GM18867 (cell line): ENCODE data around the gene TRIM17.

ENCODE experiments used
- ATAC-seq: cut with Tn5 transposase; IDR thresholded peaks from one replicate; pipeline ENCODE4 v1.9.1; 2021; ENCODE audit warnings: mild to moderate bottlenecking, moderate library complexity; ENCODE audit not compliant: unreplicated experiment

TRIM17 gene

GRCh38 chr1:228417483-228418203, 982 bp upstream of the TRIM17 start:
- ATAC-seq: no peak

- no peak for ATAC-seq
These were observed 400 bp upstream of the TRIM17 start for GRCh38 chr1:228417061-228417460.

GRCh38 chr1:228415853-228416216, 826 bp downstream of the TRIM17 start:
- ATAC-seq: no peak

- no peak for ATAC-seq
These were observed 1.4 kb downstream of the TRIM17 start for GRCh38 chr1:228415221-228415620.

- ATAC-seq: no peak
These were observed 2.0 kb downstream of the TRIM17 start for GRCh38 chr1:228414511-228415211.

GRCh38 chr1:228413241-228414010, 3.2 kb downstream of the TRIM17 start:
- no peak for ATAC-seq

GRCh38 chr1:228411548-228412430, 4.9 kb downstream of the TRIM17 start:
- ATAC-seq: no peak

- ATAC-seq: no peak
These were observed 5.5 kb downstream of the TRIM17 start for GRCh38 chr1:228411121-228411520.

GRCh38 chr1:228410671-228411070, 6.0 kb downstream of the TRIM17 start:
- no peak for ATAC-seq

- ATAC-seq: no peak
These were observed 6.6 kb downstream of the TRIM17 start for GRCh38 chr1:228410015-228410414.

- ATAC-seq: no peak
These were observed 7.5 kb downstream of the TRIM17 start for GRCh38 chr1:228408869-228409805.

GRCh38 chr1:228408041-228408868, 8.4 kb downstream of the TRIM17 start:
- ATAC-seq: no peak

GRCh38 chr1:228407106-228408040, 9.3 kb downstream of the TRIM17 start:
- no peak for ATAC-seq

GRCh38 chr1:228405979-228406228, 10.8 kb downstream of the TRIM17 start:
- peak; percentile 22 for ATAC-seq

- ATAC-seq: no peak
These were observed 11.3 kb downstream of the TRIM17 start for GRCh38 chr1:228405200-228405978.

GRCh38 chr1:228404107-228404720, 12.4 kb downstream of the TRIM17 start:
- no peak for ATAC-seq

GRCh38 chr1:228403231-228403631, 13.4 kb downstream of the TRIM17 start:
- ATAC-seq: no peak
